Measurements from ENCODE around the gene HOXC9.

- TF ChIP-seq, protein P1, sequence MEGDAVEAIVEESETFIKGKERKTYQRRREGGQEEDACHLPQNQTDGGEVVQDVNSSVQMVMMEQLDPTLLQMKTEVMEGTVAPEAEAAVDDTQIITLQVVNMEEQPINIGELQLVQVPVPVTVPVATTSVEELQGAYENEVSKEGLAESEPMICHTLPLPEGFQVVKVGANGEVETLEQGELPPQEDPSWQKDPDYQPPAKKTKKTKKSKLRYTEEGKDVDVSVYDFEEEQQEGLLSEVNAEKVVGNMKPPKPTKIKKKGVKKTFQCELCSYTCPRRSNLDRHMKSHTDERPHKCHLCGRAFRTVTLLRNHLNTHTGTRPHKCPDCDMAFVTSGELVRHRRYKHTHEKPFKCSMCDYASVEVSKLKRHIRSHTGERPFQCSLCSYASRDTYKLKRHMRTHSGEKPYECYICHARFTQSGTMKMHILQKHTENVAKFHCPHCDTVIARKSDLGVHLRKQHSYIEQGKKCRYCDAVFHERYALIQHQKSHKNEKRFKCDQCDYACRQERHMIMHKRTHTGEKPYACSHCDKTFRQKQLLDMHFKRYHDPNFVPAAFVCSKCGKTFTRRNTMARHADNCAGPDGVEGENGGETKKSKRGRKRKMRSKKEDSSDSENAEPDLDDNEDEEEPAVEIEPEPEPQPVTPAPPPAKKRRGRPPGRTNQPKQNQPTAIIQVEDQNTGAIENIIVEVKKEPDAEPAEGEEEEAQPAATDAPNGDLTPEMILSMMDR (IDR thresholded peaks at IDR 0.05): no peak
- TF ChIP-seq POLR2A (IDR thresholded peaks at IDR 0.05): no peak
These were observed 18.6 kb downstream of the HOXC9 start for GRCh38 chr12:54018468-54018984.
